ENCODE results near the gene WFS1. TPM values are rescaled to one million over a fixed set of nuclear protein-coding genes. Genes with fewer than 3 reads are reported as not detected.

The WFS1 gene
- total and polyA plus RNA-seq, 9 of the 15 experiments (the other 6 are each of a cell fraction or from before 2014, with no cell fraction given), result 0.01 to 0.29 (median 0.03) TPM; not detected in 5

GRCh38 chr4:6309777-6310176 lies 40.1 kb downstream of the WFS1 start:
- in situ Hi-C loops (cut with MboI), result no loop called here
- no peak for FAIRE-seq

More at GRCh38 chr4:6309777-6310176, 40.1 kb downstream of the WFS1 start:
- POLR2A ChIA-PET, result interaction anchor here (0.7 to 0.9 kb wide), 2 partner anchors 21 to 365 kb away, joined by 3 read pairs; no protein-coding TSS in a partner anchor
- Histone ChIP-seq H3K4me2 (ENCODE audit: insufficient read depth, low read length) (no peak overlapping the region), H2AFZ (ENCODE audit: low read depth, low read length) (no peak overlapping the region), H3K36me3 (ENCODE audit: control insufficient read depth, insufficient read depth, low read length) (no peaks in the 10 kb centered on the region), H4K20me1 (replicated peaks; ENCODE audit: control insufficient read depth, insufficient read depth, low read length) (no peaks in the 10 kb centered on the region), H3K9me1 (ENCODE audit: control insufficient read depth, insufficient read depth, low read length) (no peaks in the 10 kb centered on the region), H3K27ac (ENCODE audit: extremely low read depth, low read depth, low read length) (no peak overlapping the region), H3K79me2 (ENCODE audit: control insufficient read depth, insufficient read depth, low read length) (no peaks in the 10 kb centered on the region), H3K4me1 (replicated peaks in 1 of 2; ENCODE audit: control insufficient read depth in 2 of 2, insufficient read depth in 2 of 2, low read length in 2 of 2) (peaks cover 0 to 7% of the 10 kb centered on the region in 2 experiments; a peak in 1 of 5 replicates), H3K9me3 (replicated peaks; ENCODE audit: control insufficient read depth, insufficient read depth, low read depth, low read length) (no peaks in the 10 kb centered on the region), H3K9ac (ENCODE audit: insufficient read depth in 1 of 2, low read depth in 2 of 2, low read length in 2 of 2) (no peak overlapping the region), H3K27me3 (ENCODE audit: control insufficient read depth in 2 of 2, insufficient read depth in 2 of 2, low read length in 2 of 2) (peaks cover 3 to 35% of the 10 kb centered on the region in 2 experiments; a peak in 3 of 5 replicates), H3K4me3 (no peak overlapping the region)
- no peak for TF ChIP-seq ZC3H4 (CRISPR knock-in tag; IDR thresholded peaks at IDR 0.05; ENCODE audit: borderline replicate concordance)
- TF ChIP-seq POLR2B (IDR thresholded peaks at IDR 0.05; ENCODE audit: low read depth, partially characterized antibody), result no peak
- no peak for TF ChIP-seq CREB3L1 (IDR thresholded peaks at IDR 0.05; ENCODE audit: borderline replicate concordance, low read depth)
- no peak for ATAC-seq
- no peak for DNase-seq (ENCODE audit: extremely low read depth in 1 of 4, low spot score in 3 of 4)
- no TSS peak for BruUV-seq (replicated peaks)
- WGBS (ENCODE audit: insufficient coverage, low coverage, missing lambda C conversion rate), result 7% methylated on average over 7 of the region's 7 CpGs
- CTCF ChIA-PET (ENCODE audit: low intra/inter-chr PET ratio), result no interaction called here
- intact Hi-C loops (cut with micrococcal nuclease), result no loop called here

All from K562 (cell line).